ENCODE results near the gene NECTIN1.

DNA sequence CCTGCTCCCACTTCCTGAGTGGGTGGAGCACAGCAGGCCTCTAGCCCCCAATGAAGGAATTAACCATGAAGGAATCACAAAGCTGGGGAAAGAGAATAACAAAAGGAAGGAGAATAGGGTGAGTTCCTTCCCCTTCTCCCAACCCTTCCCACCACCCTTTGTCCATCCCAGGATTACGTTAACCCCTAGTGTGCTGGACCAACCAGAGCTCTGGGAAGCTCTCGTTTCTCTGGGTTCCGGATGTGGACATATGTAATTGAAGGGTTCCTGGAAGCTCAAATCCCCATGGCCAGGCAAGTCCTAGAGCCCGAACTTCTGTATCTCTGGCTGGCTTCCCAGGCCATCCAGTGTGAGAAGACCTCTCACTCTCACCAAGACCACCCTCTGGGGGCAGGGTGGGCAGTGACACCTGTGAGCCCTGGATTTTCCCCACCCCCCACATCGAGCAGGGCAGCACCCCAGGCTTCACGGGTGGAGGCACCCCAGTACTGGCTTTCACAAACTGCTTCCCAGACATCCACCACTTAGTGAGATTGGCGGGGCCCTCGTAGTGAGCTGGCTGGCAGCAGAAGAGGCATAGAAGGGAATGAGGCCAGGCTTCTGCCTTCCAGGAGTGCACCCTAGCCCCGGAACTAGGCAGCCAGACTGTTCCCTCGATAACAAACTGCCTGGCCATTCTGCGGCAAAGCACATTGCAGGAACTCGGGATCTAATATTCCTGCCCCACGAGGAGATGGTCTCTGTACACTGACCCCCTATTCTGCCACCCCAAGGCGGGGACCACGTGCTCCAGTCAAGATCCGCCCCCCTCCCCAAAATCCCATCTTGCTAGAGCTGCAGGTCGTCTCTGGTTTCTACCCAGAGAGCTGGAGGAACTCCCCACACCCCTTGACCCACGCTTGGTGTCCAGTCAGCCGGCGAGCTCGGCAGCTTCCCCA, 2.1 kb downstream of the NECTIN1 start:
- TF ChIP-seq POLR2AphosphoS5 (IDR thresholded peaks at IDR 0.05; ENCODE audit: low read depth), result no peak
- TF ChIP-seq CTCF (IDR thresholded peaks at IDR 0.05; ENCODE audit: insufficient read depth, low read length), result no peak
